GM19397 (cell line): ENCODE measurements around the gene MRFAP1.
"Not testable (repeated sequence)": the region's sequence is repeated elsewhere in the genome, so short reads cannot be mapped to it uniquely, and the experiment has no call there.

ENCODE experiments used
- ATAC-seq: cut with Tn5 transposase; IDR thresholded peaks from one replicate; pipeline ENCODE4 v1.9.1; 2021; ENCODE audit warnings: mild to moderate bottlenecking, moderate library complexity; ENCODE audit not compliant: unreplicated experiment

The MRFAP1 gene

DNA sequence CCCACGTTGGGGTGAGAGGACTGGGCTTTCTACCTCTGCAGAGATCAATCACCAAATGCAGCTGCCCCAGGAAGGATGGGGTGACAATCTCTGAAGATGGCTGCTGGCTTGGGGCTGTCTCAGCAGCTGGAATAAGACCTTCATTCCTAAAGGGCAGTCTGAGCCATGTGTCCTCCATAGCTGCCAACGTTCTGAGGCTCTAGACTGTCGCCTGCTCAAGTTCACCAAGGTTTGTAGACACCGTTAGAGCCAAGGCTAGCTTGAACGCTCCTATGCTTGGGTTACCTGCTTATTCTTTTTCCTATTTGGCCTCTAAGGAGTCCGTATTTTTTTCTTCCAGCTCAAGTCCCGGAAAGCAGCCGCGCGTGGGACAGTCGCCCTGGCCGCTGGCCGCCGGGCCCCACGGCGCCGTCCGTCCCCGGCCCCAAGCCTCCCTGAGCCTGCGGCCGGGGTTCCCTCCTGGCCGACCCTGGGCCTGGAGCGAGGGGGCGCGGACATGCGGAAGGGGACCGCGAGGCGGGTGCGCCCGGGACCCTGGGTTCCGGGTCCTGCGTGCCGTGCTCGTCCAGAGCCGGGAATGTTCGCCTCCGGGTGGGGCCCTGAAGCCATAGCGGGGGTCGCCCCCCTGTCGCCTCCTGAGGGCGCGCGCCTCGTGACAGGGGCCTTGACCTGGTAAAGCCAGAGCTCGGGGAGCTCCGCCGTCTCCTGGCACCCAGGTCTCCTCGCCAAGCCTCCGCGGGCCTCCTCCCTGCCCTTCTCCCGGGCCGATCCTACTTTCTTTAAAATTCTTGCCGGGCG, 23.3 kb downstream of the MRFAP1 start:
- no peak for ATAC-seq

DNA sequence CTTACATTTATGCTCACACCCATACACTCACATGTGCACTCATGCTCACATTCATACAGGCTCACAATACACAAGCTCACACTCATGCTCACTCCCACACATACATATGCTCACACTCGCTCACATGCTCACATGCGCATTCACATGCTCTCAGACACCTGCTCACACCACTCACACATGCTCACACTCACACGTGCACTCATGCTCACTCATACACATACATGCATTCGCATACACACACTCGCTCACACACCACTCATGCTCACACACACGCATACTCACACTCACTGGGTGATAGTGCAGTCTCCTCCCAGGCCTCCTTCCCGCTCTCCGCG, 24.8 kb downstream of the MRFAP1 start:
- ATAC-seq = no peak

DNA sequence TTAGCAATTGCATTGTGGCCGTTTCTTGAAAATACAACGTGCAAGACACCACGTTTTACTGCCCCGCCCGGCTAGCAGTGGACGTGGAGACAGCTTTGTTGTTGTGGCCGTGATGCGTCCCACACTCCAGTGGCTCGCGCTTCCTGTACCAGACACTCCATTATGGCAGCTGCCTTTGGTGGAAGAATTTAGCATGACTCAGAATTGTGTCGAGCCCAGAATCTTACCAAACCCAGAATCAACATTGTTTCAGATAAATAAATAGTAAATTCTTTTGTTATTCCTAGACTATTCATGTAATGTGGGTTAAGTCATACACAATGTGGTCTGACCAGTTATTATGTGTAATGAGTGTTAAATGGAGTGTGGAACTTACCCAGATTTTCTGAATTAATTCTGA, 27.9 kb downstream of the MRFAP1 start:
- no peak for ATAC-seq

DNA sequence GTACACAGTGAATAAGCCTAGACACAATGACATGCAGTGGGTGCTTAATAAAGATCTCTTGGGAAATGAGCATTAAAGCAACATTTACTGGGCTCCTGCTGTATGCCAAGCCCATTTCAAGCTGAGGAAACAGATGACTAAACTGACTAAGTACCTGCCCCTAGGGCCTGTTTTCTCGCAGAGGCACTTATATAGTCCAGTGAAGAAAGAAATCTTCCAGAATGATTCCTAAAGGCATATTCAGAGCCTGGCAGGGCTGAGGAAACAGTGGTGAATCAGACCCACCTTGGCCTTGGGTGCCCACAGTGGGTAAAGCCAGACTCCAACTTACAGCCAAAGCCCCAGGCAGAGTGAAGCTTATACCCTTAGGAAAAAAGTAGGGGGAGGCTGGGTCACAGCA, 31.2 kb downstream of the MRFAP1 start:
- ATAC-seq = no peak

DNA sequence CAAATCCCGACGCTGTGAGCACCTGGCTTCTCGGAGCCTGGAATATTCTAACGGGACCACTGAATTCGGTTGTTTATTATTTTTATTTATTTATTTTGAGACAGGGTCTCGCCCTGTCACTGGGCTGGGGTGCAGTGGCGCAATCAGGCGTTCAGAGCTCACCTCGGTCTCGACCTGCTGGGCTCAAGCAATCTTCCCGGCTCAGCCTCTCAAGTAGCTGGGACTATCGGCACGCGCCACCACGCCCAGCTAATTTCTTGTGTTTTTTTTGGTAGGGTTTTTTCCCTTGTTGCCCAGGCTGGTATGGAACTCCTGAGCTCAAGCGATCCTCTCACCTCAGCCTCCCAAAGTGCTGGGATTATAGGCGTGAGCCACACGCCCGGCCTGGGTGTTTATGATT, 31.6 kb downstream of the MRFAP1 start:
- no peak for ATAC-seq

DNA sequence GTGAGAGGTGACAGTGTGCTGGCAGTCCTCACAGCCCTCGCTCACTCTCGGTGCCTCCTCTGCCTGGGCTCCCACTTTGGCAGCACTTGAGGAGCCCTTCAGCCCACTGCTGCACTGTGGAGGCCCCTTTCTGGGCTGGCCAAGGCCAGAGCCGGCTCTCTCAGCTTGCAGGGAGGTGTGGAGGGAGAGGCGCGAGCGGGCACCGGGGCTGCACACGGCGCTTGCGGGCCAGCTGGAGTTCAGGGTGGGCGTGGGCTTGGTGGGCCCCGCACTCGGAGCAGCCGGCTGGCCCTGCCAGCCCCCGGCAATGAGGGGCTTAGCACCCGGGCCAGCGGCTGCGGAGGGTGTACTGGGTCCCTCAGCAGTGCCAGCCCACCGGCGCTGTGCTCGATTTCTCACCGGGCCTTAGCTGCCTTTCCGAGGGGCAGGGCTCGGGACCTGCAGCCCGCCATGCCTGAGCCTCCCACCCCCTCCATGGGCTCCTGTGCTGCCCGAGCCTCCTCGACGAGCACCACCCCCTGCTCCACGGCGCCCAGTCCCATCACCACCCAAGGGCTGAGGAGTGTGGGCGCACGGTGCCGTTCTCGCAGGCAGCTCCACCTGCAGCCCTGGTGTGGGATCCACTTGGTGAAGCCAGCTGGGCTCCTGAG, 32.2 kb downstream of the MRFAP1 start:
- not testable (repeated sequence) for ATAC-seq

DNA sequence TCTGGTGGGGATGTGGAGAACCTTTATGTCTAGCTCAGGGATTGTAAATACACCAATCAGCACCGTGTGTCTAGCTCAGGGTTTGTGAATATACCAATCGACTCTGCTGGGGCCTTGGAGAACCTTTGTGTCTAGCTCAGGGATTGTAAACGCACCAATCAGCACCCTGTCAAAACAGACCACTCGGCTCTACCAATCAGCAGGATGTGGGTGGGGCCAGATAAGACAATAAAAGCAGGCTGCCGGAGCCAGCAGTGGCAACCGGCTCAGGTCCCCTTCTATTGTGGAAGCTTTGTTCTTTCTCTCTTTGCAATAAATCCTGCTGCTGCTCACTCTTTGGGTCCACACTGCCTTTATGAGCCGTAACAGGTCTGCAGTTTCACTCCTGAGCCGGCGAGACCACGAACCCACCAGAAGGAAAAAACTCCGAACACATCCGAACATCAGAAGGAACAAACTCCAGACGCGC, 32.7 kb downstream of the MRFAP1 start:
- ATAC-seq = not testable (repeated sequence)

DNA sequence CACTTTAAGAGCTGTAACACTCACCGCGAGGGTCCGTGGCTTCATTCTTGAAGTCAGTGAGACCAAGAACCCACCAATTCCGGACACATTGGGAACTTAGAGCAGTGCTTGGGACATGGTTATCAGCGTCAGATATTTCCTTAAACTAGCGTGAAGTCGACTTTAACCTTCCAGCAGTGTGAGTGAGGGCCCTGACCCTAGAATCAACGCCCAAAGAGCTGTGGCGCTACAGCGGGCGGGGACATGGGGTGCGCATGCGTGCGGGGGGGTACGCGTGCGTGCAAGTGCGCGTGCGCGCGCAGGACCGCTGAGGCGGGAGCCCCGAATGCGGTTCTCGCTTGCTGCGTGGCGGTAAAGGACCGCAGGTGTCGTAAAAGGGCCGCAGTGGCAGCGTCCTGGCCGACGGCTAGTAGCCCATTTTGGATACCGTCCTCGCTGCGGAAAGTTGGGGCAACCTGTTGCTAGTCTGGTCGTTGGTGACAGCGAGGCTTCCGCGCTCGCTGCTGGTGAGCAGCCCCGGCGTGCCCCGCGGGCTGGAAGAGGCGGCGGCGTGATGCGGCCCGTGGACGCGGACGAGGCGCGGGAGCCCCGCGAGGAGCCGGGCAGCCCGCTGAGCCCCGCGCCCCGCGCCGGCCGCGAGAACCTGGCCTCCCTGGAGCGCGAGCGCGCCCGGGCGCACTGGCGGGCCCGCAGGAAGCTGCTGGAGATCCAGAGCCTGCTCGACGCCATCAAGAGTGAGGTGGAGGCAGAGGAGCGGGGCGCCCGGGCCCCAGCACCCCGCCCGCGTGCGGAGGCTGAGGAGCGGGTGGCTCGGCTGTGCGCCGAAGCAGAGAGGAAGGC, 33.4 kb downstream of the MRFAP1 start:
- peak; percentile 77 for ATAC-seq

DNA sequence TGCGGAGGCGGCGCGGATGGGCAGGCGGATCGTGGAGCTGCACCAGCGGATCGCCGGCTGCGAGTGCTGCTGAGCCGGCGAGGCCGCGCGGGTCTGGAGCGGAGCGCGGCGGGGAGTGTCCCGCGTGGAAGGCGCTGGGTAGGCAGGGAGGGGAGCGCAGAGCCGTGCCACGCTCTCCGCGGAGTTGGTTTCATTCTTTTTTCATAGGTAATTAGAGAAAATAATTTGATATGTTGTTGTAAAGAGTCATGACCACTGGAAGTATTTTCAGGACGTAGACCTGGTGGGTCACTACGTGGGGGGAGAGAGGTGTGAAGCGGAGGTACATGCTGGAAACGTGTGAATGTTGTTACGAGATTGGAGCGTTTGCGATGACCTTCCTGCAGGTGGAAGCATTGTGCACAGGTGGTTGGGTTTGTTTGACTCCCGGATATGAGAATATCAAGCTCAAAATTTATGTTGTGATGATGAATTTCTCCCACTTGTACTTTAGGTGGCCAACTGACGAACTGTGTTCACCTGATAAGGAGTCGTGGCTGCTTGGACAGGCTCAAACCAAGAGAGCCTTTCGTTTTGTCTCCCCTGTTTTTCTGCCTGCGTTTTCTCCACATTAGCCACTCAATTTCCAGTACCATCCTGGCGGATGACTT, 34.1 kb downstream of the MRFAP1 start:
- peak; percentile 34 for ATAC-seq

DNA sequence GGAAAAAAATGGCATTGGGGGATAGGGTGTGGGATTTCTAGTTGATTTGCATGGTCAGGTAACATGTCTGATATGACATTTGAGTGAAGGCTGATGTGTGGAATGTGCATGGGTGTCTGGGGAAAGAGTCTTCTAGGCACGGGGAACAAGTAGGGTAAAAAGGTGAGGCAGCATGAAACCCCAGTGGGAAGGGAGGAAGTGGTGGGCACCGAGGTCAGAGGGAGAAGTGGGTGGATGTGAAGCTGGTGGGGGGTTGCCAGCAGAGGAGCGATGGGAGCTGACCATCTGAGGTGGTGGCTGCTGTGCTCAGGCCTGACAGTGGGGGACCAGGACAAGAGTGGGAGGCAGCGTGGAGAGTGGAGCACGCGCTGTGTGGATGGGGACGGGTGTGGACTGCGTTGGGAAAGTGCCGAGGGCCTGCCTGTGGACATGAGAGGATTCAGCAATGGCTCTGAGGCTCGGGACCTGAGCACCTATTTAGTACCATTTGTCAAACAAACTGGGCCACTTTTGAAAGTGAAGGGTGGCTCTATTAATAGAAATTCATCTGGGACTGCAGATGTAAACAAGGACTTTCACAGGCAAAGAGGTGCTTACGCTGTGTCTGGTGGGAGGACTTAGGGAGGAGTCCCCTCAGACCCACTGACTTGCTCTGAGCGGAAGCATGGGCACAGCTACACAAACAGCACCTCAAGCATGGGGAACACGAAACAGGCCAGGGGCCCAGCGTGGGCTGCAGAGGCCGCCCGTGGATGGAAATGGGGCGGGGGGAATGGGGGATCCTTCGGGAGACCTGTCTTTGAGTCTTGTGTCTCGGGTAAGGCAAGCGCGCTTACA, 36.5 kb downstream of the MRFAP1 start:
- ATAC-seq = no peak

DNA sequence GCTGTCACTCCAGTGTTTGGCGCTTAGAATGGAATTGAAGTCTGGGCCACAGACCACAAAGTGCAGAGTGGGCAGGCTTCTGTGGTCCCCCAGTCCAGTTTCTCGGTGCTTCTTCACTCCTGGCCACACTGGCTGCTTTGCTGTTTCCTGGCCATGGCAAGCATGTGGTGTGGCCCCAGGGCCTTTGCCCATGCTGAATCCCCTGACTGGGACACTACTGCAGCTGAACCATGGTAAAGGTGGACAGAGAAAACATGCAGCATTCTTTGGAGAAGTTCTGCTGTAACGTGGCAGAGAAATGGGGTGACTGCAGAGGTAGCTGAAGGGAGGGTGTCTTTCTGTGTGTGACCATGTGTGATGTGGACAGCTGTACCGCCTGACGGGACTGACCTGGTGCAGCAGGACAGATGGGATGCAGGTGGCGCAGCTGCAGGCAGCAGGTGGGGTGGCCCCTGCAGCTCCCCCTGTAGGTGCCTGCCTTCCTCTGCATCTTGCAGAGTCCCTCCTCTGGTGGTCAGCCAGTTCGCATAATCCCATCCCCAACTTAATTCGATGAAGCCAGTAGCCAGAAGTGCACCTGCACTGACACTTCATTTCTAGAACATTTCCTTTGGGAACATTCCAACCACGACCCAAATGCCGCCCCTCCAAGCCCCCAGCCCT, 40.0 kb downstream of the MRFAP1 start:
- no peak for ATAC-seq

DNA sequence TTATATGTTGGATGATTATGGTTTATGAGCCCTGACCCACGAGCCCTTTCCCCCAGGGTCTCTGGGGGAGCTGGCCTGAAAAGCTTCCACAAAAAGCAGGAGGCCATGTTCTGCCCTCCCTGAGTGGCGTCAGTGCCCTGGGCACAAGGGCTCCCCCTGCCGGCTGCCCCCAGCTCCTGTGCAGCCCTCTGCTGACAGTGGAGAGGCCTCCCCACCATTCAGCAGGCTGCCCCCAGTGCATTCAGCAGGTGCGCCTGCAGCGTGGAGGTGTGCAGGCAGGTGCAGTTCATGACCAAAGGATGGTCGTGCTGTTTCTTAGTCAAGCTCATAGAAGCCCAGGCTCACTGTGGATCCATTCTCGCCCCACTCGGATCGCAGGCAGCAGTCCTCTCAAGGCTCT, 40.7 kb downstream of the MRFAP1 start:
- ATAC-seq = no peak

DNA sequence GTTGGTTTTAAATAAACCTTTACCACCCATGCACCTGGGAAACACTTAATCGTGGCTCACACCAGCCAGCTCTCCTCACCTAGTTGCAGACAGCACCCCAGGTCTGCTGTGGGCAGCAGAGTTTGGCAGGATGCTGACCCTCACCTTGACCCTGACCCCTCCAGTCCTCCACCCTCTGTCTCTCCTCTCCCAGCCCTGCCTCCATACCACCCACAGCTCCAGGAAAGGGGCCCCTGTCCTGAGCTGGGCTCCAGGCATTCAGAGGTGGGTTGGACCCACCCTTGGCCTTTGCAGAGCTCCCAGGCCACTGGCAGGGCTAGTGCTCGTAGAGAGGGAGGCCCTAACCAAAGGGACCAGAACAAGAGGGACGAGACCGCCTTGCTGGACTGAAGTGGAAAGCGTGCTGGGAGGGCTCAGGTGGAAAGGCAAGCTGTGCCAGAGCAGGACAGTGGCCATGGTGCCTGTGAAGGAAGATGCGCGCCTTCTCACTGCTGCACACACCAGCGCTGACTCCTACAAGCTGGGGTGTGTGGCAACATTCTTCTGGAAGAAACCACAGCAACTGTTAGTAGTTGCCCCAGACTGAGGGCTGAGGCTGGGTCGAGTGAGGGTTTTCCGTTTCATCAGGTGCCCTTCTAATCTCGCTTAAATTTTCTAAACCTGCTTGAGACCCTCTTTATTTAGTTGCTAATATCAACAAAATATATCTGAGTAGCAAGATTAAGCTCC, 42.5 kb downstream of the MRFAP1 start:
- no peak for ATAC-seq

DNA sequence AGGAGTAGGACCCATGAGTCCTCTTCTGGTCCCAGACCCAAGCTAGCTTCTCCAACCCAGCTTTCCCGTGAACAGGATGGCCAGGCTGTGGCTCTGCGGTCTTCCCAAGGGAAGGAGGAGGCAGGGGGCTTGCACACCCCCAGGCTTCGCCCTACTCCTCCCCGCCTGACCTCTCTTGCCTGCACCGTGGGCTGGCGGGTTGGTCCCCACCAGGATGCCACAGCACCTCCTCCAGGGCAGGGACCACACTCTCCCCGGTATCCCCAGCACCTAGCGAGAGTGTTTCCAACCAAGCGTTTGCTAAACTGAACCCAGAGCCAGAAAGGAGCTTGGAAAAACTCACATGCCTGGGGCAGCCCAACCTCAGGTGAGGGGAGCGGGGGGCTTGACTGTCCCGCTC, 44.2 kb downstream of the MRFAP1 start:
- no peak for ATAC-seq

DNA sequence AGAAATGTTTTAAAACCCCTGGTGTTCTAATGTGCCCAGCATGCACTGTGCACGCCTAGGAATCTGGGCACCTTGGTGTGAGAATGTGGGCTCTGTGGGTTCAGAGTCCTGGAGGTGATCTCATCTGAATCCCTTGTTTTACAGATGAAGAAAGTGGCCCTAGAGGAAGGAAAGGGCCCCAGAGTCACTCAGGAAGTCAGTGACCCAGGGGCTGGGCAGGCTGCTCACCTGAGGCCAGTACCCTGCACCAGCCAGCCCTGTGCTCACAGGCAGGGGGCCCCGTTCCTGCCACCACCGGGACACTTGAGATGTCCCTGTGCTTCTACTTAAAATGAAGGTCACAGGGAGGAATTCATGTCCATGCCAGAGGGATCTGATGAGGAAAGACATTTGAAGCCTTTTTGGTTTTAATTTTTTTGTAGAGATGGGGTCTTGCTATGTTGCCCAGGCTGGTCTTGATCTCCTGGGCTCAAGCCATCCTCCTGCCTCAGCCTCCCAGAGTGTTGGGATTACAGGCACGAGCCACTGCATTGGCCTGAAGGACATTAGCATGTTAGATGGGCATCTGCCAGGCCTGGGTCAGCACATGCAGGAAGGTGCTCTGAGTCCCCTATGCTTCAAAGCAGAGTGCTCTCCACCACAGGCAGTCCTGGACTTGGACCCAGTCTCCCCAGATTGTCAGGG, 45.8 kb downstream of the MRFAP1 start:
- ATAC-seq = no peak

DNA sequence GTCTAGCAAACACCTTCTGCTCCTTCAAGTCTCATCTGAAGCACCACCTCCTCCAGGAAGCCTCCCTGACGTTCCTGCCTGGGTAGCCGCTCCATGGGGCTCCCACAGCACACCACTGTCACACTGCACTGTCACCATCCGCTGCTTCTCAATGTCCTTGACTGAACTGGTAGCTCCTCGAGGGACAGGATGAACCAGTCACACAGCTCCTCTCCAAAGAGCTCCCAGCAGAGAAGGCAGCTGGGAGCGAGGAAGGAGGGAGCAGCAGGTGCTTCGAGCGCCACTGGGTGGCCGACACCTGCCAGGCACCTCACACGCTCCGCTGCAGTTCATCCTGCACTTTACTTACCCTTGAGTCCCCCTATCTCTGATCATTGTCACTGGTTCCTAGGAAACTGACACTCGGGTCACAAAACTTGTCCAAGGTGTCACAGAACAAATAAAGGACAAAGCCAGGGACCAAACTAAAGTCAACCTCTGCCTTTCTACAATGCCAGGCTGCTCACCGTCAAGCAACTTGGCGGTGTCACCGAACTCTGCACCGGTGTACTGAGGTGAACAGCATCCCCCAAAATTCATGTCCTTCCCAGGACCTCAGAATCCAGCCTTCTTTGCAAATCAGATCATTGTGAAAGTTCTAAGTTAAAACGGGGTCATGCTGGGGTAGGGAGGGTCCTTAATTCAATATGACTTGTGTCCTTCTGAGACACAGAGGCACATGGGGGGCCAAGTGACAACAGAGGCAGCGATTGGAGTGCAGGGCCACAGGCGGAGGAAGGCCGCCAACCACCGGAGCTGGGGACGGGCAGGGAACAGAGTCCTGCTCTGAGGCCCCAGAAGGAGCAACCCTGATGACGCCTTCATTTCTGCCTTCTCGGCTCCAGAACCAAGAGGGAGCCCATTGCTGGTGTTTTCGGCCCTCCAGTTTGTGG, 47.7 kb downstream of the MRFAP1 start:
- no peak for ATAC-seq

DNA sequence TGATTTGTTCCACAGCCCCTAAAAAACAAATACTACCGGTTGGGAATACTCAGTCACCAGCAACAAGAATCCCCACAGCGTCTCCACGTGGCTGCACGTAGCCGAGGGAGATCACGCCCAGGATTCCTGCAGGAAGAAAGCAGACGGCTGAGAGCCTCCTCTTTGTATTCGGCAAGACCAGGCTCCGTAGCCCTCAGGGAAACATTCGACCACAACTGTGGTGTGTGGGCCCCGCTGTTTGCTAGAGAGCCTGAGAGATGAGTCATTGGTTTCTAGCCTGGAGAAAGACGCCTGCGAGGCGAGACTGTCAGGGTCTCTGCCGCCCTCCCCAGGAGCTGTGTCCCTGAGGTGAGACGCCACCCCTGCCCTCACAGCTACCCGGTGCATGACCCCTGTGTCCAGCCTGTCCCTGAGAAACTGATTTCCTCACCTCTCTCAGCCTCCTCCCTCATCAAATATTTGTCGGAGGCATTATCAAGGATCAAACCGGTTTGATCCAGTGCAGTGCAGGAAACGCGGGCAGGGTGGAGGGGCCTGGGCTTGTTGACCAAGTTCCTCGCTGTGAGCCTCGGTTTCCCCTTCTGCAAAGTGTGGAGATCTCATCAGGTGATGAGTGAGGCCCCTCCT, 48.5 kb downstream of the MRFAP1 start:
- no peak for ATAC-seq
